Right lobe of liver (tissue), 6 donors: ENCODE measurements around the gene ZNF814. TPM values are rescaled to one million over a fixed set of nuclear protein-coding genes. Genes with fewer than 3 reads are reported as not detected.
A peak's percentile ranks its signal among the peaks of the same experiment; 100 is the strongest.
"Not testable (repeated sequence)": the region's sequence is repeated elsewhere in the genome, so short reads cannot be mapped to it uniquely, and the experiment has no call there.

Source experiments
- ATAC-seq, 4 donors: fragments of 200-7000 bp; cut with Tn5 transposase; one replicate each; pipeline ENCODE4 v1.9.1; 2020; ENCODE audit warnings: mild to moderate bottlenecking in 4 of 4, moderate library complexity in 4 of 4
- DNase-seq, 3 donors: peaks; one replicate each; pipeline ENCODE4 v3.0.0-alpha.2; 2020
- H3K27ac ChIP-seq, 3 donors: fragments of 200-600 bp; one replicate each; pipeline ENCODE4 v1.8.0; 2022
- H3K27me3 ChIP-seq, 2 donors: fragments of 200-600 bp; one replicate each; pipeline ENCODE4 v1.8.0; 2022
- H3K36me3 ChIP-seq, 4 donors: fragments of 200-600 bp; sonication (generic) in 1 of 4; one replicate each; pipeline versions ENCODE4 v1.5.1 to v1.8.0; 2017 to 2022; ENCODE audit warnings: control low read depth in 1 of 4
- H3K4me1 ChIP-seq, 4 donors: fragments of 200-600 bp; sonication (generic) in 1 of 4; one replicate each; pipeline versions ENCODE4 v1.5.1 to v1.8.0; 2017 to 2022; ENCODE audit warnings: control low read depth in 1 of 4
- H3K4me3 ChIP-seq, 3 donors: fragments of 200-600 bp; one replicate each; pipeline ENCODE4 v1.8.0; 2022
- H3K9me3 ChIP-seq, 4 donors: fragments of 200-600 bp; sonication (generic) in 1 of 4; one replicate each; pipeline versions ENCODE4 v1.5.1 to v1.8.0; 2017 to 2022; ENCODE audit warnings: control low read depth in 1 of 4
- CTCF ChIP-seq, 4 donors: fragments of 200-600 bp in 3 of 4; fragments of 450-650 bp in 1 of 4; IDR thresholded peaks; one replicate each; pipeline versions ENCODE4 v1.5.1 to v1.8.0; 2016 to 2022; ENCODE audit warnings: antibody characterized with exemption in 4 of 4, mild to moderate bottlenecking in 2 of 4
- POLR2A ChIP-seq: fragments of 450-650 bp; IDR thresholded peaks from one replicate; pipeline ENCODE4 v1.6.1; 2017; ENCODE audit warnings: antibody characterized with exemption, mild to moderate bottlenecking
- WGBS: methylation state at CpG from one replicate; pipeline ENCODE4 v1.1.6; 2018; ENCODE audit warnings: low coverage, low lambda C conversion rate; ENCODE audit not compliant: insufficient coverage; ENCODE audit errors: missing lambda C conversion rate; 5-methylcytosine and 5-hydroxymethylcytosine counted together
- intact Hi-C, 2 donors: fragments of 100-400 bp; cut with DNase I; formaldehyde crosslinking; loops; one replicate each; pipeline versions ENCODE4 v1.11.2 to v1.14.1; 2022
- total RNA-seq, 6 experiments: library from RNA; depleted of rRNA in 2 of 6; stranded (reverse); fragments of >200 nt in 2 of 6; fragmentation: NEBNext Ultra II Directional in 3 of 6; extraction: Animal tissue kit (Norgen Biotek cat#: 25700) in 3 of 6; gene quantifications; one replicate each; pipeline versions ENCODE4 v1.1.0 to v1.2.4, GENCODE V29; 2016 to 2023
- donor health status: DM: no; HTN: yes; CAD: no.
- donor health status: DM: no; HTN: no; CAD: no.
- donor health status: DM: no; HTN: no; CAD: no.
- donor health status: DM: no; HTN: yes; CAD: no.
- donor health status: DM: no; HTN: yes; CAD: no.

ZNF814 gene
- total RNA-seq, 6 experiments from 2014 or later: 5.1 to 11.7 (median 8.7) TPM

- DNase-seq: peak; percentile 69 to 82 (median 78)
- Histone ChIP-seq H3K4me3 (peak within 1 kb of the TSS; percentile 73 to 87 (median 83)), H3K4me1 (peaks cover 0 to 30% (median 0%) of the 10 kb centered on the region in 4 donors), H3K27ac (peak within 1 kb of the TSS; percentile 53 to 65 (median 60))
- ATAC-seq: peak; percentile 92 to 98 (median 95)
- H3K9me3 ChIP-seq, intact Hi-C loops, H3K36me3 ChIP-seq, H3K27me3 ChIP-seq: not testable (repeated sequence)
- 0% methylated on average over 8 of the region's 42 CpGs for WGBS
- peak; percentile 25 for TF ChIP-seq POLR2A
Observed at GRCh38 chr19:57849666-57850473, 39.0 kb downstream of the ZNF814 start, which contains the start of gene ZNF587. Gene ZNF587, plus strand, starts transcription at chr19:57849859. Its CDS starts 180 bp downstream, at chr19:57850039.

GRCh38 chr19:57849162-57849665 lies 39.6 kb downstream of the ZNF814 start:
- H3K27me3 ChIP-seq, intact Hi-C loops, H3K36me3 ChIP-seq, H3K9me3 ChIP-seq, H3K27ac ChIP-seq, DNase-seq: not testable (repeated sequence)
- ATAC-seq: peak in 2 of 4 donors; percentile 9 to 44
- peak overlapping the region in 2 of 3 donors; percentile 73 to 83 for H3K4me3 ChIP-seq
- WGBS: no CpG with 5 or more reads among the region's 2 CpGs
- peaks cover 0 to 30% (median 0%) of the 10 kb centered on the region in 4 donors for H3K4me1 ChIP-seq

- H3K36me3 ChIP-seq, intact Hi-C loops, DNase-seq, H3K4me3 ChIP-seq, H3K27me3 ChIP-seq, H3K9me3 ChIP-seq: not testable (repeated sequence)
- peak overlapping the region in 1 of 3 donors; percentile 47 for H3K27ac ChIP-seq
- peaks cover 0 to 23% (median 0%) of the 10 kb centered on the region in 4 donors for H3K4me1 ChIP-seq
- WGBS: 36% methylated on average over 3 of the region's 3 CpGs
- ATAC-seq: peak in 3 of 4 donors; percentile 28 to 55 (median 33)
Observed at GRCh38 chr19:57847164-57847563, 41.7 kb downstream of the ZNF814 start.

- TF ChIP-seq POLR2A: no peak
- no peak for TF ChIP-seq CTCF (IDR thresholded peaks at IDR 0.05)
- no peaks in the 10 kb centered on the region for H3K9me3 ChIP-seq
- no peak overlapping the region for H3K27ac ChIP-seq
- H3K4me3 ChIP-seq: no peak overlapping the region
- peaks cover 0 to 26% (median 9%) of the 10 kb centered on the region in 4 donors for H3K36me3 ChIP-seq
- no peaks in the 10 kb centered on the region for H3K27me3 ChIP-seq
- ATAC-seq (no peak), DNase-seq (no peak)
- intact Hi-C loops: no loop called here
- H3K4me1 ChIP-seq: no peaks in the 10 kb centered on the region
- WGBS: 83% methylated on average over 5 of the region's 6 CpGs
Observed at GRCh38 chr19:57841122-57841763, 47.6 kb downstream of the ZNF814 start.

GRCh38 chr19:57838622-57839191 lies 50.1 kb downstream of the ZNF814 start:
- intact Hi-C loops, H3K27me3 ChIP-seq, H3K27ac ChIP-seq, H3K9me3 ChIP-seq, ATAC-seq, H3K4me3 ChIP-seq, H3K4me1 ChIP-seq, DNase-seq: not testable (repeated sequence)
- 90% methylated on average over 2 of the region's 5 CpGs for WGBS
- peaks cover 0 to 26% (median 7%) of the 10 kb centered on the region in 4 donors for H3K36me3 ChIP-seq

GRCh38 chr19:57836991-57837390 lies 51.8 kb downstream of the ZNF814 start:
- H3K4me1 ChIP-seq, H3K27me3 ChIP-seq, H3K9me3 ChIP-seq, intact Hi-C loops, H3K4me3 ChIP-seq, H3K27ac ChIP-seq, ATAC-seq, DNase-seq: not testable (repeated sequence)
- H3K36me3 ChIP-seq: peaks cover 0 to 19% (median 7%) of the 10 kb centered on the region in 4 donors
- 79% methylated on average over 5 of the region's 5 CpGs for WGBS
